ENCODE results near the gene ATAD1.
"Not testable (repeated sequence)": the region's sequence is repeated elsewhere in the genome, so short reads cannot be mapped to it uniquely, and the experiment has no call there.

DNA sequence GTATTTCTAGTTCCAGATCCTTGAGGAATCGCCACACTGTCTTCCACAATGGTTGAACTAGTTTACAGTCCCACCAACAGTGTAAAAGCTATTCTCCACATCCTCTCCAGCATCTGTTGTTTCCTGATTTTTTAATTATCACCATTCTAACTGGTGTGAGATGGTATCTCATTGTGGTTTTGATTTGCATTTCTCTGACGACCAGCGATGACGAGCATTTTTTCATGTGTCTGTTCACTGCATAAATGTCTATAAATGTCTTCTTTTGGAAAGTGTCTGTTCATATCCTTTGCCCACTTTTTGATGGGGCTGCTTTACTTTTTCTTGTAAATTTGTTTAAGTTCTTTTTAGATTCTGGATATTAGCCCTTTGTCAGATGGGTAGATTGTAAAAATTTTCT, 37.6 kb upstream of the ATAD1 start:
- TF ChIP-seq, protein P1, sequence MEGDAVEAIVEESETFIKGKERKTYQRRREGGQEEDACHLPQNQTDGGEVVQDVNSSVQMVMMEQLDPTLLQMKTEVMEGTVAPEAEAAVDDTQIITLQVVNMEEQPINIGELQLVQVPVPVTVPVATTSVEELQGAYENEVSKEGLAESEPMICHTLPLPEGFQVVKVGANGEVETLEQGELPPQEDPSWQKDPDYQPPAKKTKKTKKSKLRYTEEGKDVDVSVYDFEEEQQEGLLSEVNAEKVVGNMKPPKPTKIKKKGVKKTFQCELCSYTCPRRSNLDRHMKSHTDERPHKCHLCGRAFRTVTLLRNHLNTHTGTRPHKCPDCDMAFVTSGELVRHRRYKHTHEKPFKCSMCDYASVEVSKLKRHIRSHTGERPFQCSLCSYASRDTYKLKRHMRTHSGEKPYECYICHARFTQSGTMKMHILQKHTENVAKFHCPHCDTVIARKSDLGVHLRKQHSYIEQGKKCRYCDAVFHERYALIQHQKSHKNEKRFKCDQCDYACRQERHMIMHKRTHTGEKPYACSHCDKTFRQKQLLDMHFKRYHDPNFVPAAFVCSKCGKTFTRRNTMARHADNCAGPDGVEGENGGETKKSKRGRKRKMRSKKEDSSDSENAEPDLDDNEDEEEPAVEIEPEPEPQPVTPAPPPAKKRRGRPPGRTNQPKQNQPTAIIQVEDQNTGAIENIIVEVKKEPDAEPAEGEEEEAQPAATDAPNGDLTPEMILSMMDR (IDR thresholded peaks at IDR 0.05; ENCODE audit: low read depth, low read length, poor library complexity, severe bottlenecking) = not testable (repeated sequence)
- not testable (repeated sequence) for TF ChIP-seq EZH2phosphoT487 (IDR thresholded peaks at IDR 0.05; ENCODE audit: borderline replicate concordance, low read length)
